Right renal cortex interstitium (tissue), 3 donors: ENCODE results near the gene GOLGA8O. TPM values are rescaled to one million over a fixed set of nuclear protein-coding genes. Genes with fewer than 3 reads are reported as not detected.
"Not testable (repeated sequence)": the region's sequence is repeated elsewhere in the genome, so short reads cannot be mapped to it uniquely, and the experiment has no call there.

Experiments used
- DNase-seq, 3 donors: peaks; one replicate each; pipeline ENCODE4 v3.0.0-alpha.2; 2013; ENCODE audit warnings: low read depth in 3 of 3, low spot score in 2 of 3
- polyA plus RNA-seq, 3 donors: library from polyadenylated mRNA; unstranded; fragments of 120-200 nt; gene quantifications; one replicate each; pipeline ENCODE4 v1.2.1, GENCODE V29; 2013; ENCODE audit not compliant: insufficient read length in 3 of 3

The GOLGA8O gene, protein sequence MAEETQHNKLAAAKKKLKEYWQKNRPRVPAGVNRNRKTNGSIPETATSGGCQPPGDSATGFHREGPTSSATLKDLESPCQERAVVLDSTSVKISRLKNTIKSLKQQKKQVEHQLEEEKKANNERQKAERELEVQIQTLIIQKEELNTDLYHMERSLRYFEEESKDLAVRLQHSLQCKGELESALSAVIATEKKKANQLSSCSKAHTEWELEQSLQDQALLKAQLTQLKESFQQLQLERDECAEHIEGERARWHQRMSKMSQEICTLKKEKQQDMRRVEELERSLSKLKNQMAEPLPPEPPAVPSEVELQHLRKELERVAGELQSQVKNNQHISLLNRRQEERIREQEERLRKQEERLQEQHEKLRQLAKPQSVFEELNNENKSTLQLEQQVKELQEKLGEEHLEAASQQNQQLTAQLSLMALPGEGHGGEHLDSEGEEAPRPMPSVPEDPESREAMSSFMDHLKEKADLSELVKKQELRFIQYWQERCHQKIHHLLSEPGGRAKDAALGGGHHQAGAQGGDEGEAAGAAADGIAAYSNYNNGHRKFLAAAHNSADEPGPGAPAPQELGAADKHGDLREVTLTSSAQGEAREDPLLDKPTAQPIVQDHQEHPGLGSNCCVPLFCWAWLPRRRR
- under 1 TPM in 1 of 3 donors, not detected in 2; 0.64 TPM for polyA plus RNA-seq

DNA sequence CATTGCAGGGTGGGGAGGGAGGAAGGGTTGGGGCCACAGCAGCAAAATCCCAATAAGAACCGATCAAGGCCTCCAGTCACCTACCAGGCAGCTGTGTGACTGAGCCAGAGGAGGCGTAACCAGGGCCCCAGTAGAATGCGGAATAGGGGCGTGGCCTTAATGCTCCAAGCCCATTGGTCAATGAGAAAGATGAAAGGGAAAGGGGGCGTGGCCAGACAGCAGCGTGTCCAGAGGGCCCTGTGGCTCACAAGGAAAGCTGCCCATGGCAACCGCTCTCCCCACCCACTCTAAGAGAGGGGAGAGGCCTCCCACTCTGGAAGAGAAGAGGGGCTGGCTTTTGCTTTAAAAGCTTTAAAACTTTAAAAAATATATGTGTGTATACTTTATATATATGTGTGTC lies at the start of gene GOLGA8O:
Gene GOLGA8O, minus strand, starts transcription at position 101 of the 400 bp plus-strand sequence. Its CDS starts 98 bp downstream, at position 3.
- DNase-seq = not testable (repeated sequence)

DNA sequence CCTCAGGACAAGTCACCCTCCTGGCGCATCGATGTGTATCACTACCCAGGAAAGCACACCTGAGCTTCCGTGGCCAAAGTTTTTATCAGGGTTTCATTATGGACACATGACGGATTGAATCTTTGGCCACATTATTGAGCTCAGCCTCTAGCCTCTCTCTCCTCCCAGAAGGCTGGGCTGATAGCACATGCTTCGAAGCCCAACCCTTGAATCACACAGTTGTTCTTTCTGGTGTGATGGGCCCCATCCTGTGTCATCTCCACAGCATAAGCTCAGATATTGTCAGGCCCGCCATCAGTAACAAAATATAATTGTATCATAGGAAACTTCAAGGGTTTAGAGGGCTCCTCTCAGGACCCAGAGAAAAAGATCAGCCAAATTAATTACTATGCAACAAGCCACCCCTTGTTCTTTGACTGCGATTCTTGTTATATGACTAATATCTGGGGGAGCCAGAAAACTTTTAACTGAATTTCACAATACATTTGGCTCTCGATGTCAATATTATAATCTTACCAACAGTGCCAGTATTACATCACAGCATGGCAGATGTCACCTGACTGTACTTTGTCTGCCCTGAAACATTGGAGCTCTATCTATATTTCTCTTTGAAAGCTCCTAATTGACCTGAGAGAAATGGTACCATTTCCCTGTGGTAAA lies 48.8 kb upstream of the GOLGA8O start:
- DNase-seq = not testable (repeated sequence)

DNA sequence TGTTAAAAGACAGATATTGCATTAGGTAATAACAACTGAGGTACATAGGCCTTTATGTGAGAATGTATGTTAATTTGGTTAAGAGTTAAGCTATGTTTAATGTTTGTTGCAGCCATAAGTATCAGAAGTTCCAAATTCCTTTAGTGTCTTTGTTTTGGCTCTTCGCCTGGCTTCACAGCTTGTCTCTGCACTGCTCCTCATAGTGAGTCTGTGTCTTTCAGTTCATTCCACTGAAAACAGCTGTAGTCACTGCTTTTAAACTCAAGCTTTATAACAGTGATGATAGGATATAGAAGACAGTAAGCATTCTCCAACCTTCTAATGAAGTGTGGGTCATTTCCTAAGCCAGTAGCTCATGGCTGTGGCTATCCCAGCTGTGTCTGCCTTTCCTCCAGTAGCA lies 47.5 kb upstream of the GOLGA8O start:
- DNase-seq = not testable (repeated sequence)

DNA sequence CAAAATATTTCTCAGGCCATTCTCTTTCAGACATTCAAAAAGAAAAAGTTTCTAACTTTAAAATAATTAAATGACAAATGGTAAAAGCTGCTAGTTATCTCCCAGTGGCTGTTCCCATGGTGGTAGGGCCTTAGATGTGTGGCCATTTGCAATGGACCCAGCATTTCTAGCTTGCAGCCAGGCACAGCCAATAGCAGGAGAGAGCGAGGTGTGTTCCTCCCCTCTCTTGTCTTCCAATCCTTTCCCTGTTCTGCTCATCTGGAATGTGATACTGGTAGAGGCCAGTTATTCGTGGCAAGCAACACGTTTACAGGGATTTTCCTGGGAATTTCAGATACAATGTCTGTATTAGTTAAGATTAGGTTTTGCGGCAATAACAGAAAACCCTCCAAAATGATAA lies 37.3 kb upstream of the GOLGA8O start:
- not testable (repeated sequence) for DNase-seq

DNA sequence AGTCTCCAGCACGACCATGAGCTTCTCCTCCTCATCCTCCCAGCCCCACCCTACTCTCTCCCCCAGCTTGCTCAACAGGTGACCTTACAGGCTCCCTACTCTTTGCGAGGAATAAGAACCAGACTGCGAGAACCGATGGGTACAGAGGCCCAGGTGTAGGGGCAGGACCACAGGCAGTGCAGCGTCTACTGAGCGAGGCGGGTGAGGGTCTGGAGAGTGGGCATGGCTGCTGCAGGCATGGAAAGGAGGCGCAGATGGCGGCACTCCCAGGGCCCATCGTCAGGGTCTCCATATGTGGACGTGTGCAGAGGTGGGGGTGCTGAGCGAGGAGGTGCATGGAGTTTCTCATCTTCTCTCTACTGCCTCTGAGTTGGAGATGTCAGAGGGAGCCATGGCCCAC lies 31.0 kb upstream of the GOLGA8O start:
- DNase-seq = not testable (repeated sequence)

DNA sequence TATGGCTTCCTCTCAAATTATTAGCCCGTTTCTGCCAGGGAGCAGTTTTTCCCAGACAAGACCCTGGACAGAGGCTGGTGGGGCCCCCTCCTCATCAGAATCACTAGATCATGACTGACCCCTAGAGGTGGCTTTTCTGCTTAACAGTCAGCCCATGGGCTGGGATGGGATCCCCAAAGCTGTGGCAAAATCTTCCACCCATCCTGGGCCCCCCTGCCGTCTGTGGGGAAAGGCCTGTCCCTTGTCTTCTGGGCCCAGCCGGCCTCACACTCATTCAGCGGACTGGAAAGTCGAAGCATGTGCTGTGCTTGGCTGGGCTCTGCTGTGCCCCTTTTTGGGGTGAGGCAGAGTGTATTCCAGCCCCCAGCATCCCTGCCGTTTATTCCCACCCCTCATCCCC lies 27.9 kb upstream of the GOLGA8O start:
- not testable (repeated sequence) for DNase-seq

DNA sequence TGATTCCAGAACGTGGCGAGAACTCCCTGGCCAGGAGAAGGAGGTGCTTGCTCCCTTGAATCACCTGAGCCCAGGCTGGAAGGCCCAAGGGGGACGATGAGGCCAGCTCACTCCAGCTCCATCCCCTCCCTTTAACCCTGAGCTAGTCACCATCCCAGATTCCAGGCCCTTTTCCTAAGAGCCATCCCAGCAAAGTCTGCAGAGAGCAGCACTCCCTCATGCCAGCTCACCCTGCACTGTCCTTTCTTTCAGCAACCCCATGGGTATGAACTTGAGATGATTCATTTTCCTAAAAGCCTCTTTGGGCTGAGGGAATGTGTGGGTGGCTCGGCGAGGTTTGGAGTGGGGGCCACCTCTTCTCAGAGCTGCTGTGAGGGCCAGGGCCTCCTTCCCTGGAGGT lies 26.2 kb upstream of the GOLGA8O start:
- not testable (repeated sequence) for DNase-seq

DNA sequence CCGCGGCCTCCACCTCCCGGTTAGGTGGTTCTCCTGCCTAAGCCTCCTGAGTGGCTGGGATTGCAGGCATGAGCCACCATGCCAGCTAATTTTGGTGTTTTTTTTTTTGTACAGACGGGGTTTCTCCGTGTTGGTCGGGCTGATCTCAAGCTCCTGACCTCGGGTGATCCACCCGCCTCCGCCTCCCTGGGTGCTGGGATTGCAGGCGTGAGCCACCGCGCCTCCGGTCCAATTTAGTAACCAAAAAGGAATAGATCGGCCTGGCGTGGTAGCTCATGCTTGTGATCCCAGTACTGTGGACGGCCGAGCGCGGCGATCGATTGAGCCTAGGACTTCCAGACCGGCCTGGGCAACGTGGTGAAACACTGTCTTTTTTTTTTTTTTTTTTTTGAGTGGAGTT lies 12.6 kb upstream of the GOLGA8O start:
- not testable (repeated sequence) for DNase-seq

DNA sequence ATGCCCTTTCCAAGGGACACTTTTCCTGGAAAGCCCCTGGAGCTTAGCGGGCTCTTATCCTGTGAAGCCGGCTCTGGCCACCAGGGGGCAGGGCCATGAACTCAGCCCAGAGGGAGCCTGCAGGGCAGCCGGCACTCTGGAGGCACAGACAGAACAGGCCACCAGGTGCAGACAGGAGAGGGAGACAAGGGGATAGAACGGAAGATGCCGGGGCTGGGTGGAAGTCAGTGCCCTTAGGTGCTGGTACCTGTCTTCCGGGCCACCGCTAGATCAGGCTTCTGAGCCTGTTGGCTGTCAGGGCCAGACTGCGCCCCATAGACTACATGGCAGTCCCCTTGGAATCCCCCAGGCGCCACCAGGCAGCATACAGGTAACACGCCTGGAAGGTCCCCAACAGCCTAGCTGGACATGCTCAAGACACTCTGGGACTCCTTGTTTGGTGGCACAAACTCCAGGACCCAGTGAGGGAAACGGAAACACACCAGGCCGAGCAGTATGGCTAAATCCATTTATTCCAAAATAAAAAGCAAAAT lies 14.9 kb downstream of the GOLGA8O start:
- DNase-seq = not testable (repeated sequence)

DNA sequence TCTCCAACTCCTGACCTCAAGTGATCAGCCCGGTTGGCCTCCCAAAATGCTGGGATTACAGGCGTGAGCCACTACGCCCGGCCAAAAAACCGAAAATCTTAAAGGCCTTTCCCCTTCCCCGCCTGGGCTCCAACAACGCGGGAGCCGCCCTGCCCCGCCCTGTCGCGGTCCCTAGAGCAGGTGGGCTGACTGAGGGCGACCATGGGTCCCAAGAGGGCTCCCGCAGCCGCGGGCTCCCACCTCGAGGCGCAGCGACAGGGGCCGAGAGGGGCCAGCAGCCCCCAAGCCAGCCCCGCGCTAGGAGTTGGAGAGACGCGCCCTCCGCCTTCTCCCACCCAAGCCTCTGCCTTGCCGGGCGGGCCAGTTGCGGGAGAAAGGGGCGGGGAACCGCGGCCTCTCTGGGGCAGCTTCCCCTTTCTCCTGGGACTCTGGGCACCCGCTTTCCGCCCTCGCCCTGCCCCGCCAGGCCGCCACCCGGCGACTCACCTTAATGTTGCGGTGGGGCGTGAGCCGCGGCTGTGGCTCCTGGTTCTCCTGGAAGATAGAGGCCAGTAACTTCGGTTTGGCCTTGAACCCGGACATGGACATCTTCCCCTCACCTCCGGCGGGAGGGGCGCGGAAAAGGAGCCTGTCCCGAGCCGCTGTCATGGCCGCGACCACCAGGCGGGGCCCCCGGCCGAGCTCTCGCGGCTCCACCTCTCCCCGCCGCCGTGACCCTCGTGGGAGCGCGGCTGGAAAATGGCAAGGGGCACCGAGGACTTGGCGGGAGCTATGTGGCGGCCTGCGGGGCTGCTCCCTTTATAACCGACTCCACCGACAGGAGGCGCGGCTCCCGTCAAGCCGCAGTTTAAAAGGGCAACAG lies 21.1 kb downstream of the GOLGA8O start:
- DNase-seq = not testable (repeated sequence)

DNA sequence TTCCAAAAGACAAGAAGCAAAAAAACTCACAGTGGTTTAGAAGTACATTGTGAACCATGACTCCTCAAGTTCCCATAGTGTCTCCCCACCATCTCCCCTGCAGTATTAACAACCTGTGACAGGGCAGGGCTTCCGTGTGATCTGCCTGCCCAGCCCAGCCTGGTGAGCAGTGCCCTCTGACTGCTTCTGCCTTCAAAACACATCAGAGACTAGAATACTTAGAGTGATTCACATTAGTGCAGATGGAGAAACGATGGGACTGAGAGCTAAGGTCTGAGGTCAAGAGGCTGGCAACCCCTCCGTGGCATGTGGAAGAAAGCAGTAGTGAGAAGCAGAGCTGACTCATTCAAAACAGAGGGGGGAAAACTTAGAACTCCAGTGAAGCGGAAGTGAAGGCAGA lies 27.8 kb downstream of the GOLGA8O start:
- DNase-seq = not testable (repeated sequence)

DNA sequence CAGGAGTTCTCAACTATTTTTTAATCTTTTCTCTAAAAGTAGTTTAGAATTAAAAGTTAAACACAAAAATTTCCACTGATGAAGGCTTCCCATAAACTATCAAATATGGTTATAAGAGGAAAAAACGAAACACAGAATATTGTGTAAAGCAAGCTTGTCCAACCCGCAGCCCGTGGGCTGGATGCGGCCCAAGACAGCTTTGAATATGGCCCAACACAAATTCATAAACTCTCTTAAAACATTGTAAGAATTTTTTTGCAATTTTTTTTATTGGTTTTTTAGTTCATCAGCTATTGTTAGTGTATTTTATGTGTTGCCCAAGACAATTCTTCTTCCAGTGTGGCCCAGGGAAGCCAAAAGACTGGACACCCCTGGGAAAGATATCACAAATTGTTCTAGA lies 28.9 kb downstream of the GOLGA8O start:
- not testable (repeated sequence) for DNase-seq

DNA sequence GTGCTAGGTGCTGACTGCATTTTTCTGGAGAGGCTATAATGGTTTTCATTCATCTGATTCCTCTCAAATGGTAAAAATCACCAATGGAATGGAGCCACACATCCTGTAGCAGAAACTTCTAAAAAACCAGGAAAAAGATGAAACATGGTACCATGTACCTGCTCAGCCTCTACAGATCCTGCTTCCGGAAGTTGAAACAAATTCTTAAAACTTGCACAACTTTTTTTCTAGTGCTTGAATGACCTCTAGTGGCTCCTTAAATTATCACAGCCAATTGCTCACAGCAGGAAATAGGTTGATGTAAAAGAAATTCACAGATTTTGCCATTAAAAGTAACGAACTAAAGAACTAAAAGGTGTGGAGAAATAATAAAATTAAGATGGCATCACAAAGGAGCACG lies 47.5 kb downstream of the GOLGA8O start:
- DNase-seq = not testable (repeated sequence)

DNA sequence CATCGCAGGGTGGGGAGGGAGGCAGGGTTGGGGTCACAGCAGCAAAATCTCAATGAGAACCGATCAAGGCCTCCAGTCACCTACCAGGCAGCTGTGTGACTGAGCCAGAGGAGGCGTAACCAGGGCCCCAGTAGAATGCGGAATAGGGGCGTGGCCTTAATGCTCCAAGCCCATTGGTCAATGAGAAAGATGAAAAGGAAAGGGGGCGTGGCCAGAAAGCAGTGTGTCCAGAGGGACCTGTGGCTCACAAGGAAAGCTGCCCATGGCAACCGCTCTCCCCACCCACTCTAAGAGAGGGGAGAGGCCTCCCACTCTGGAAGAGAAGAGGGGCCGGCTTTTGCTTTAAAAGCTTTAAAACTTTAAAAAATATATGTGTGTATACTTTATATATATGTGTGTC lies 52.2 kb downstream of the GOLGA8O start, which contains the start of gene GOLGA8K:
Gene GOLGA8K, minus strand, starts transcription at position 101 of the 400 bp plus-strand sequence. Its CDS starts 98 bp downstream, at position 3.
- not testable (repeated sequence) for DNase-seq

DNA sequence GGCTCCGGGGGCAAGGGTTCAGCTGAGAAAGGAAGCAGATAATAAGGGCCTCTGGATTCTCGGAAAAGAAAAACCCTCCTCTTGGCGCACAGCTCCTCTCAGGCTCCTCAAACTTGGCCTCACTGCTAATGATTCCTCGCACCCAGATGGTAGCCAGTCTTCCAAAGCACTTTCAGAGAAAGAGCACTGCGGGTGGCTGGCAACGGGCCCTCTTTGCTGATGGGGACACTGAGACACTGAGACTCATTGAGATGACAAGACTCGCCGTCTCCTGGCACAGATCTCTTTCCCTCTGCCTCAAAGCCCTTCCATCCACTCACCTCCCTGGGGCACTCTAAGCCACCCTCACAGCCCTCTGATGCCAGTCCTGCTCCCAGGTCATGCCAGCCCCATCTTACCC lies 58.9 kb downstream of the GOLGA8O start:
- DNase-seq = not testable (repeated sequence)

Other genes with a start within 250 kb of the GOLGA8O start
- gene GOLGA8K, start 52.3 kb downstream of the GOLGA8O start, polyA plus RNA-seq = 1 to 10 TPM in 1 of 3 donors, under 1 TPM in 2; 0.81 to 1.8 (median 0.97) TPM
- 10 to 100 TPM; 14.1 to 16.9 (median 14.9) TPM for gene GOLGA8N, start 137.8 kb upstream of the GOLGA8O start, polyA plus RNA-seq
- gene ARHGAP11A, start 159.9 kb upstream of the GOLGA8O start, polyA plus RNA-seq = 10 to 100 TPM; 29.2 to 34.7 (median 33.2) TPM
- gene SCG5, start 186.1 kb upstream of the GOLGA8O start, polyA plus RNA-seq = 10 to 100 TPM; 21.8 to 27.6 (median 23.1) TPM